Suprapubic skin (tissue), 4 donors: ENCODE measurements around the gene AOC1. TPM values are rescaled to one million over a fixed set of nuclear protein-coding genes. Genes with fewer than 3 reads are reported as not detected.

Source experiments
- DNase-seq, 2 donors: peaks; one replicate each; pipeline ENCODE4 v3.0.0-alpha.2; 2019; ENCODE audit warnings: low spot score in 2 of 2
- H3K27ac ChIP-seq: fragments of 200-600 bp; sonication (generic); one replicate; pipeline ENCODE4 v1.5.1; 2019
- H3K27me3 ChIP-seq: fragments of 200-600 bp; sonication (generic); one replicate; pipeline ENCODE4 v1.5.1; 2019
- H3K36me3 ChIP-seq: fragments of 200-600 bp; sonication (generic); one replicate; pipeline ENCODE4 v1.5.1; 2019
- H3K4me1 ChIP-seq: fragments of 200-600 bp; sonication (generic); one replicate; pipeline ENCODE4 v1.5.1; 2019
- H3K4me3 ChIP-seq: fragments of 200-600 bp; sonication (generic); one replicate; pipeline ENCODE4 v1.5.1; 2019; ENCODE audit warnings: mild to moderate bottlenecking
- H3K9me3 ChIP-seq: fragments of 200-600 bp; sonication (generic); one replicate; pipeline ENCODE4 v1.5.1; 2019
- CTCF ChIP-seq, 2 donors: fragments of 200-600 bp in 1 of 2; fragments of 450-650 bp in 1 of 2; sonication (generic) in 1 of 2; IDR thresholded peaks; one replicate each; pipeline ENCODE4 v1.5.1; 2016 to 2019; ENCODE audit warnings: antibody characterized with exemption in 2 of 2, mild to moderate bottlenecking in 1 of 2, moderate library complexity in 1 of 2
- EP300 ChIP-seq: sonication (generic); formaldehyde crosslinking; IDR thresholded peaks from one replicate; pipeline ENCODE4 v1.6.1; 2017; ENCODE audit warnings: antibody characterized with exemption
- POLR2A ChIP-seq, 2 donors: fragments of 450-650 bp; IDR thresholded peaks; one replicate each; pipeline ENCODE4 v1.6.1; 2017; ENCODE audit warnings: antibody characterized with exemption in 2 of 2, mild to moderate bottlenecking in 2 of 2, moderate library complexity in 2 of 2
- POLR2AphosphoS5 ChIP-seq, 3 donors: sonication (generic); formaldehyde crosslinking; IDR thresholded peaks; one replicate each; pipeline ENCODE4 v1.6.1; 2017; ENCODE audit warnings: antibody characterized with exemption in 3 of 3
- WGBS: methylation state at CpG from one replicate; pipeline ENCODE4 v1.1.5; 2018; 5-methylcytosine and 5-hydroxymethylcytosine counted together
- total RNA-seq, 4 donors: library from RNA; depleted of rRNA; stranded (reverse); fragments of >200 nt; gene quantifications; one replicate each; pipeline ENCODE4 v1.1.0, GENCODE V29; 2016

The AOC1 gene
- total RNA-seq, 4 donors from 2014 or later = 1.9 to 5.5 (median 2.3) TPM

GRCh38 chr7:150891740-150892139 lies 39.4 kb downstream of the AOC1 start:
- Histone ChIP-seq H3K4me1 (no peaks in the 10 kb centered on the region), H3K27ac (no peak overlapping the region), H3K4me3 (no peak overlapping the region), H3K36me3 (no peaks in the 10 kb centered on the region), H3K9me3 (no peaks in the 10 kb centered on the region), H3K27me3 (peaks cover 10% of the 10 kb centered on the region)
- TF ChIP-seq POLR2A (IDR thresholded peaks at IDR 0.05) (no peak), EP300 (no peak), POLR2AphosphoS5 (IDR thresholded peaks at IDR 0.05) (no peak), CTCF (IDR thresholded peaks at IDR 0.05) (no peak)
- DNase-seq = no peak
- 92% methylated on average over 1 of the region's 5 CpGs for whole genome bisulfite sequencing

- DNase-seq = no peak
- TF ChIP-seq CTCF (IDR thresholded peaks at IDR 0.05) (no peak), POLR2A (IDR thresholded peaks at IDR 0.05) (no peak), POLR2AphosphoS5 (IDR thresholded peaks at IDR 0.05) (no peak), EP300 (no peak)
- Histone ChIP-seq H3K36me3 (no peaks in the 10 kb centered on the region), H3K4me3 (no peak overlapping the region), H3K27me3 (peaks cover 33% of the 10 kb centered on the region), H3K9me3 (no peaks in the 10 kb centered on the region), H3K27ac (no peak overlapping the region), H3K4me1 (peaks cover 9% of the 10 kb centered on the region)
- WGBS = 66% methylated on average over 2 of the region's 2 CpGs
Measured at GRCh38 chr7:150895809-150896208, 43.5 kb downstream of the AOC1 start.

- no peak overlapping the region for H3K4me3 ChIP-seq
- no peak for DNase-seq
- no peak overlapping the region for H3K27ac ChIP-seq
- no peaks in the 10 kb centered on the region for H3K9me3 ChIP-seq
- H3K27me3 ChIP-seq = peaks cover 35% of the 10 kb centered on the region
- peaks cover 9% of the 10 kb centered on the region for H3K4me1 ChIP-seq
- 47% methylated on average over 10 of the region's 10 CpGs for WGBS
- TF ChIP-seq POLR2A (IDR thresholded peaks at IDR 0.05) (no peak), CTCF (IDR thresholded peaks at IDR 0.05) (no peak), EP300 (no peak), POLR2AphosphoS5 (IDR thresholded peaks at IDR 0.05) (no peak)
- H3K36me3 ChIP-seq = no peaks in the 10 kb centered on the region
Measured at GRCh38 chr7:150896562-150897209, 44.4 kb downstream of the AOC1 start.

- no peak overlapping the region for H3K27ac ChIP-seq
- TF ChIP-seq EP300 (no peak), POLR2A (IDR thresholded peaks at IDR 0.05) (no peak), CTCF (IDR thresholded peaks at IDR 0.05) (no peak), POLR2AphosphoS5 (IDR thresholded peaks at IDR 0.05) (no peak)
- H3K4me1 ChIP-seq = peaks cover 9% of the 10 kb centered on the region
- DNase-seq = no peak
- H3K36me3 ChIP-seq = no peaks in the 10 kb centered on the region
- no peaks in the 10 kb centered on the region for H3K9me3 ChIP-seq
- no peak overlapping the region for H3K4me3 ChIP-seq
- peaks cover 35% of the 10 kb centered on the region for H3K27me3 ChIP-seq
- WGBS = 55% methylated on average over 21 of the region's 22 CpGs
Measured at GRCh38 chr7:150897502-150898474, 45.5 kb downstream of the AOC1 start.

GRCh38 chr7:150898475-150899011 lies 46.2 kb downstream of the AOC1 start:
- H3K9me3 ChIP-seq = no peaks in the 10 kb centered on the region
- WGBS = 12% methylated on average over 20 of the region's 22 CpGs
- peak; percentile 83 to 90 for DNase-seq

More at GRCh38 chr7:150898475-150899011, 46.2 kb downstream of the AOC1 start:
- H3K4me1 ChIP-seq = peaks cover 9% of the 10 kb centered on the region
- H3K27me3 ChIP-seq = peaks cover 35% of the 10 kb centered on the region
- H3K27ac ChIP-seq = no peak overlapping the region
- TF ChIP-seq POLR2AphosphoS5 (IDR thresholded peaks at IDR 0.05) (no peak), CTCF (IDR thresholded peaks at IDR 0.05) (peak; percentile 80 to 94)
- no peaks in the 10 kb centered on the region for H3K36me3 ChIP-seq
- no peak overlapping the region for H3K4me3 ChIP-seq
